ENCODE measurements around the gene KCNT1. TPM values are rescaled to one million over a fixed set of nuclear protein-coding genes. Genes with fewer than 3 reads are reported as not detected.

KCNT1 gene
- total RNA-seq, 1 experiment from 2014 or later = 0.17 TPM

GRCh38 chr9:135840539-135840938, 138.6 kb downstream of the KCNT1 start:
- DNase-seq (ENCODE audit: low read depth, low spot score) (no peak), ATAC-seq (no peak)
- Histone ChIP-seq H4K20me1 (ENCODE audit: insufficient read depth) (no peaks in the 10 kb centered on the region; the same call in 1 of the 2 replicates), H3K9me3 (ENCODE audit: control insufficient read depth in 1 of 2, insufficient read depth in 1 of 2, low read depth in 1 of 2, low read length in 2 of 2) (no peaks in the 10 kb centered on the region), H3K9ac (ENCODE audit: low read length) (no peak overlapping the region), H3K4me1 (ENCODE audit: control insufficient read depth in 1 of 2, insufficient read depth in 2 of 2, low read length in 2 of 2) (no peaks in the 10 kb centered on the region), H3K9me2 (ENCODE audit: insufficient read depth) (no peaks in the 10 kb centered on the region), H3K36me3 (ENCODE audit: control insufficient read depth in 1 of 2, insufficient read depth in 2 of 2, low read length in 2 of 2) (no peaks in the 10 kb centered on the region), H2AFZ (ENCODE audit: low read depth, low read length, poor library complexity, severe bottlenecking) (no peak overlapping the region), H3K79me2 (ENCODE audit: insufficient read depth, low read length) (peaks cover 37% of the 10 kb centered on the region; the same call in 1 of the 2 replicates), H3K27ac (ENCODE audit: low read depth, low read length) (no peak overlapping the region), H3K27me3 (ENCODE audit: insufficient read depth, low read length) (no peaks in the 10 kb centered on the region), H3K4me3 (replicated peaks in 1 of 2; ENCODE audit: low read depth in 1 of 2, low read length in 2 of 2) (no peak overlapping the region), H3K4me2 (ENCODE audit: low read length) (no peak overlapping the region)
- intact Hi-C loops (cut with micrococcal nuclease) = no loop called here
- RAD21 ChIA-PET (ENCODE audit: low non-redundant PET in 1 of 2, low total read pairs in 2 of 2, uncharacterized antibody in 2 of 2, unreplicated experiment in 2 of 2) = no interaction called here
- POLR2A ChIA-PET = no interaction called here
- no peak for TF ChIP-seq SIN3A (IDR thresholded peaks at IDR 0.05; ENCODE audit: low read depth)
- TF ChIP-seq ZBTB33 (IDR thresholded peaks at IDR 0.05; ENCODE audit: extremely low read depth, insufficient replicate concordance, low read length) = no peak
- TF ChIP-seq POLR2A (IDR thresholded peaks at IDR 0.05; ENCODE audit: borderline replicate concordance, extremely low read depth, insufficient read depth, insufficient read length) = no peak
- no peak for TF ChIP-seq TCF7L2 (IDR thresholded peaks at IDR 0.05; ENCODE audit: borderline replicate concordance, extremely low read depth, insufficient read depth, insufficient read length)
- TF ChIP-seq POLR2AphosphoS5 (IDR thresholded peaks at IDR 0.05; ENCODE audit: low read depth, low read length) = no peak
- TF ChIP-seq ELF1 (IDR thresholded peaks at IDR 0.05; ENCODE audit: borderline replicate concordance, low read depth) = no peak
- TF ChIP-seq ZFX (IDR thresholded peaks at IDR 0.05) = no peak
- BruUV-seq (replicated peaks) = no TSS peak
- CTCF ChIA-PET = no interaction called here

Other genes with a start within 250 kb of the KCNT1 start
- 32.0 TPM for gene PPP1R26, start 222.4 kb upstream of the KCNT1 start, total RNA-seq (2021; ENCODE audit: unreplicated experiment)
- gene MRPS2, start 201.5 kb upstream of the KCNT1 start, total RNA-seq (2021; ENCODE audit: unreplicated experiment) = 85.1 TPM
- gene LCN1, start 180.7 kb upstream of the KCNT1 start, total RNA-seq (2021; ENCODE audit: unreplicated experiment) = not detected
- not detected for gene OBP2A, start 156.1 kb upstream of the KCNT1 start, total RNA-seq (2021; ENCODE audit: unreplicated experiment)
- not detected for gene PAEP, start 140.4 kb upstream of the KCNT1 start, total RNA-seq (2021; ENCODE audit: unreplicated experiment)
- gene GLT6D1, start 62.6 kb upstream of the KCNT1 start, total RNA-seq (2021; ENCODE audit: unreplicated experiment) = not detected
- gene LCN9, start 38.9 kb upstream of the KCNT1 start, total RNA-seq (2021; ENCODE audit: unreplicated experiment) = not detected
- gene SOHLH1, start 2.7 kb upstream of the KCNT1 start, total RNA-seq (2021; ENCODE audit: unreplicated experiment) = not detected
- gene CAMSAP1, start 205.4 kb downstream of the KCNT1 start, total RNA-seq (2021; ENCODE audit: unreplicated experiment) = 33.1 TPM

Measured in HCT116 (cell line).